NCI-H2196 (cell line): ENCODE results near the gene NANOG.
"Not testable (repeated sequence)": the region's sequence is repeated elsewhere in the genome, so short reads cannot be mapped to it uniquely, and the experiment has no call there.

Experiments
- DNase-seq: peaks from one replicate; lab custom pipeline; 2025; ENCODE audit not compliant: unreplicated experiment; lab: John Stamatoyannopoulos, UW

NANOG gene

GRCh38 chr12:7788884-7789528 is at the start of gene NANOG:
NANOG (plus strand) TSS chr12:7789402; CDS start chr12:7789615, 213 bp downstream.
- not testable (repeated sequence) for DNase-seq

- DNase-seq, result no peak
These were observed 42.0 kb upstream of the NANOG start, which contains the start of gene CLEC4C for GRCh38 chr12:7747246-7747645. CLEC4C (minus strand) TSS chr12:7747375; CDS start chr12:7747348, 27 bp downstream.

- no peak for DNase-seq
These were observed 40.4 kb upstream of the NANOG start for GRCh38 chr12:7748852-7749251.

GRCh38 chr12:7749442-7749841 is 39.8 kb upstream of the NANOG start:
- DNase-seq, result no peak

- DNase-seq, result no peak
These were observed 38.9 kb upstream of the NANOG start for GRCh38 chr12:7750350-7750749.

GRCh38 chr12:7751394-7751793 is 37.8 kb upstream of the NANOG start:
- DNase-seq, result no peak

GRCh38 chr12:7751941-7752922 is 37.0 kb upstream of the NANOG start:
- DNase-seq, result not testable (repeated sequence)

GRCh38 chr12:7755668-7756067 is 33.5 kb upstream of the NANOG start:
- not testable (repeated sequence) for DNase-seq

GRCh38 chr12:7756993-7757392 is 32.2 kb upstream of the NANOG start:
- no peak for DNase-seq

- DNase-seq, result no peak
These were observed 30.4 kb upstream of the NANOG start for GRCh38 chr12:7758766-7759140.

GRCh38 chr12:7769999-7770398 is 19.2 kb upstream of the NANOG start:
- DNase-seq, result no peak

- no peak for DNase-seq
These were observed 7.9 kb upstream of the NANOG start for GRCh38 chr12:7781274-7781673.

- no peak for DNase-seq
These were observed 7.1 kb upstream of the NANOG start for GRCh38 chr12:7782055-7782454.

- DNase-seq, result not testable (repeated sequence)
These were observed 5.8 kb upstream of the NANOG start for GRCh38 chr12:7783433-7783832.

GRCh38 chr12:7784701-7785100 is 4.5 kb upstream of the NANOG start:
- no peak for DNase-seq

- DNase-seq, result no peak
These were observed 1.5 kb upstream of the NANOG start for GRCh38 chr12:7787574-7788293.

- no peak for DNase-seq
These were observed 925 bp upstream of the NANOG start for GRCh38 chr12:7788294-7788660.

GRCh38 chr12:7793211-7793610 is 4.0 kb downstream of the NANOG start:
- DNase-seq, result no peak

GRCh38 chr12:7797269-7797668 is 8.1 kb downstream of the NANOG start:
- not testable (repeated sequence) for DNase-seq

GRCh38 chr12:7797698-7798398 is 8.6 kb downstream of the NANOG start:
- DNase-seq, result no peak
